HG02885 (cell line): ENCODE measurements around the gene UGDH.
"Not testable (repeated sequence)": the region's sequence is repeated elsewhere in the genome, so short reads cannot be mapped to it uniquely, and the experiment has no call there.

Experiments used
- ATAC-seq: cut with Tn5 transposase; IDR thresholded peaks from one replicate; pipeline ENCODE4 v1.9.1; 2021; ENCODE audit warnings: mild to moderate bottlenecking; ENCODE audit not compliant: unreplicated experiment, poor library complexity

Gene UGDH

DNA sequence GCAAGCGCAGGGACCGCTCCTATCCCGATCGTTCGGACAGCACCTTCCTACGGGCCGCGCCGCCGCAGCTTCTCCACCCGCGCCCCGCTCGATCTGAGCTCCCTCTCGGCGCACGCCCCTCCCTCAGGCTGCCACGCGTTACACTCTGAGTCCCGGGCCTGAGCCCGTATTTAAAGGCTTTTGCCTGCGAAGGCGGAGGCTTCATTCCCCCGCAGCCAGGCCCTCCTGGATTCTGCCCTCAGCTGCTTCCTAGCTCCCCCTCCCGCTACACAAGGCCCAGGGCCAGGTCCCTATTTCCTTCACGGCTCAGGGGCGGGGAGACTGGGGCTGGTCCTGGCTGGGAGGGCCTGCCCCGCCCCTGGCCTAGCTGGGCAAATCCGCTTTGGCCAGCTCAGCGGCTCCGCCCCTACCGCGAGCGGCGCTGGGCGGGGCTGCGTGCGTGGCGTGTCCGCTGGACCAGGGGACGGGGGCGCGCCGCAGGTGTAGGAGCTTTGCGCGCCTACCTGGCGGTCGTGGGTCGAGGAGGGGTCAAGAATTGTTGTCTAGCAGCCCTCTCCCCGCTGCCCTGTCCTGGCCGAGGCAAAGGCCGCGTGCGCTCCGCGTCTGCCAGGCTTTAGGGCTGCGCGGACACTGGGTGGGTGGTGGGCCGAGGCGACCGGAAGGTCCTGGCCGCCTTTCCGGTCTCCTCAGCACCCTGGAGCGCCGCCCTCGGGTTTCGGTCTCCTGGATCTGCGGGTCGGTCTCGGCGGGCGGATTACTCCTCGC lies at the start of gene UGDH:
Gene UGDH (minus strand): TSS at position 144 of the 765 bp plus-strand sequence. CDS start 5,927 bp downstream, outside the sequence.
- ATAC-seq, result peak; percentile 95

- ATAC-seq, result no peak
Measured at GRCh38 chr4:39574946-39575345, 47.7 kb upstream of the UGDH start.

- no peak for ATAC-seq
Measured at GRCh38 chr4:39571504-39571903, 44.3 kb upstream of the UGDH start.

DNA sequence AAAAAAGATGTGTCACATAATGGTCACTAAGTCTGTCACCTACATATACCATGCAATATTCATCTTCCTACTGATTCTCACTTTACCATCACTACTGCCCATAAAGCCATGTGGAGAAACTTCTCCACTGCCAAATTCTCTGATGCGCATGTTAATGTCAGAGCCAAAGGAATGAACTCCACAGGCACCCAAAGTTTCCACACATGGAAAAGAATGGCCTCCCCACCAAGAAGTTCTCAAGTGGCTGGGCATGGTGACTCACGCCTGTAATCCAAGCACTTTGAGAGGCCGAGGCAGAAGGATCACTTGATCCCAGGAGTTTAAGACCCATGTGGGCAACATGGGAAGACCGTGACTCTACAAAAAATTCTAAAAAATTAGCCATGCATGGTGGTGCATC lies 43.8 kb upstream of the UGDH start:
- ATAC-seq, result no peak

DNA sequence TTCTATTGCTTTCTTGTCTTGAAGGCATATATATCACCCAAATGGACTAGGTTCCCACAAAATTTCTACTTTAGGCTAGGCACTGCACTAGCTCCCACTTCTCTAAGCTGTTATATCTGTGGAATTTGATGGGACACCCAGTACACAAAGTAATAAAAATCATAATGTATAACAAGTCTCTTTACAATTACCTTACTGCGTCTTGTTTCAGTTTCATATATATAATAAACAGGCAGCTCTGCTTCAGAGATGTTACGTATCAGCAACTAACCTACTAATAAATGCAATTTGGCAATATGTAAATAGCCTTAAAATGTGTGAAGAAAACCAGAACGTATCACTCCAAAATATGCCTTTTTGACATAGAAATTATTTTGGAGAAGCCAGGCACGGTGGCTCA lies 42.0 kb upstream of the UGDH start:
- ATAC-seq, result no peak

DNA sequence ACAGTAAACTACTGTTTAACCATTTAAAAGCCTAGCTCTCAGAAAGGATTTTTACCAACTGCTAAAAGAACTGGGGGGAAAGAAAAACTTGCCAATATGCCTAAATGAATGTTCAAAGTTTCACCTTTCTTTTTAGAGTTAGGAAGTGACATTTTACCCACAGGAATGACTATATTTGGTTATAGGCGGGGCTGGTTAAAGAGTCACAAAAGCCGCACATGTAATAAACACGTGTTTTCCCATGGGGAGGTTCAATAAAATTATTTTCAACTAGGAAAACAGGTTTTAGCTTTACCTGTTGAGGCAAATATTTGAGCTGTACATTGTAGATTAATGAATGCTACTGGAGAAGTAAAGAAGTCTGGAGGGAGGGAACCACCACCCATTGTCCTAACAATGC lies 41.6 kb upstream of the UGDH start:
- no peak for ATAC-seq

- ATAC-seq, result no peak
Measured at GRCh38 chr4:39565878-39566600, 38.8 kb upstream of the UGDH start.

GRCh38 chr4:39563346-39563847 lies 36.2 kb upstream of the UGDH start:
- no peak for ATAC-seq

DNA sequence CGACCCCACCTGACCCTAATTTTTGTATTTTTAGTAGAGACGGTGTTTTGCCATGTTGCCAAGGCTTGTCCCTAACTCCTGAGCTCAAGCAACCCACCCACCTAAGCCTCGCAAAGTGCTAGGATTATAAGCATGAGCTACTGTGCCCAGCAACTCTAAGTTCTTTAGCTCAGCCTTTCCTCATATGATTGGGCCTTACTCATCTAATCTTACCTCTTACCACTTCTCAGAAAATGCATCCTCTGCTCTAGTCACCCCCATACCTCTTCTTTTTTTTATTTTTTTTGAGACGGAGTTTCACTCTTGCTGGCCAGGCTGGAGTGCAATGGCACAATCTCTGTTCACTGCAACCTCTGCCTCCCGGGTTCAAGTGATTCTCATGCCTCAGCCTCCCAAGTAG lies 35.6 kb upstream of the UGDH start:
- no peak for ATAC-seq

GRCh38 chr4:39559626-39560025 lies 32.4 kb upstream of the UGDH start:
- ATAC-seq, result no peak

- no peak for ATAC-seq
Measured at GRCh38 chr4:39555472-39555871, 28.2 kb upstream of the UGDH start.

DNA sequence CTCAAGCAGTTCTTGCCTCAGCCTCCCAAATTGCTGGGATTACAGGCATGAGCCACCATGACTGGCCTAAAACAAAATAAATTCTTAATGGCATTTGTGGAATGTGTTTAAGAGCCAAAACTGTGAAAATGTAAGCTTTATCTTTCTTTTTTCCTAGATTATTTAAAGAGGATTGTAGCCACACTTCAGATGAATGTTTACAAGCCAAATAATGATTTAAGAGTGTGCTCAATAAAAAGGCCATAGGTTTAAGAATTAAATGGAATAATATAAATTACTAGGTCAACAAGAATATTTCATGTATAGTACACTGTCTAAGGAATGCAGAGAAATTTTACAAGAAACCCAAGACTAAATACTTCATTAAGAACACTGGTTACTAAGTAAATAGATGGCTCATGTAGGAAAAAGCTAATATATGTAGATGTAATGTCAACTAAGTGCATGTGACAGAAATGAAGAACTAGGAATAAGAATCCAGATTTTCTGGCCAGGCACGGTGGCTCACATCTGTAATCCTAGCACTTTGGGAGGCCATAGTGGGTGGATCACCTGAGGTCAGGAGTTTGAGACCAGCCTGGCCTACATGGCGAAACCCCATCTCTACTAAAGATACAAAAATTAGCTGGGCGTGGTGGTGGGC lies 21.3 kb upstream of the UGDH start:
- ATAC-seq, result no peak

GRCh38 chr4:39544580-39545315 lies 17.5 kb upstream of the UGDH start:
- no peak for ATAC-seq

- ATAC-seq, result not testable (repeated sequence)
Measured at GRCh38 chr4:39544080-39544479, 16.8 kb upstream of the UGDH start.

DNA sequence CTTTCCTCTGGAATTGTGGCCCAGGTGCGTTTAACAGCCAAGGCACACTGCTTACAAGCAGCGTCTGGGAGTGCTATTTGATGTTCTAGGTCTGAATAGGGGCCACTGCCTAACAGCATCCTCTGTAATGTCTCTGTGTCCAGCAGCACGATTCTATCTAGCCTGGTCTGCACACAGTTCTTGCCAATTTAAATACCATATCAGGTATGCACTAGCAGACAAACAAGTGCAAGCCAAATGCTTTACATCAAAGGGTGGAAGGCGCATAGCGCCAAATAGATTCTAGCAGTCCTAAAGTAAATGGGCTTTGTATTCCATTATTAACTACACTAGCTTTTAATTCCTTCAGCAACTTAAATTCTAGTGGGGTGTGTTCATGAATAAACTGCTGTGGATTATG lies 15.8 kb upstream of the UGDH start:
- ATAC-seq, result no peak

GRCh38 chr4:39542611-39543012 lies 15.4 kb upstream of the UGDH start:
- ATAC-seq, result no peak

GRCh38 chr4:39541987-39542610 lies 14.9 kb upstream of the UGDH start:
- ATAC-seq, result no peak

DNA sequence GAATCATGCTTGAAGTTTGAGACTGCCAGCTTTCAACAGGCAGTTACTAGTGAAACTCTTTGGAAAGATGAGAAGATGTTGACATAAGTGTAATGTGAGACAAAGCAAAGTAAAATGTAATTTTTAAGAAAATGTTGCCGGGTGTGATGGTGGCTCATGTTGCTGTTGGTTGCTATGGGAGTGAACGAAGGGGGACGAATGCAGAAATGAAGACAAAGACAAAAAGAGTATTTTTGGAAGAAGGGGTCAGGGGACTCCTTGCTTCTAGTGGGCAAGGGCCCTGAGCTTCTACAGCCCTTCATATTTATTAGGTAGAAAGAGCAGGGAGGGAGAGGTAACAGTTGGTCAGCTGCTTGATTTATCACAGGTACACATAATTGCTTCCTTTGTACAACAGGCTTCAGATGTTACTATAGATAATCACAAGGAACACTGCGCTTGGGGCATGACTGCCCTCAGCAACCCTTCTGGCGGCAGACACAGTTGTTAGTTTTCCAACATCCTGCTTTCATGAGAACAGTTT lies 11.9 kb upstream of the UGDH start:
- no peak for ATAC-seq

DNA sequence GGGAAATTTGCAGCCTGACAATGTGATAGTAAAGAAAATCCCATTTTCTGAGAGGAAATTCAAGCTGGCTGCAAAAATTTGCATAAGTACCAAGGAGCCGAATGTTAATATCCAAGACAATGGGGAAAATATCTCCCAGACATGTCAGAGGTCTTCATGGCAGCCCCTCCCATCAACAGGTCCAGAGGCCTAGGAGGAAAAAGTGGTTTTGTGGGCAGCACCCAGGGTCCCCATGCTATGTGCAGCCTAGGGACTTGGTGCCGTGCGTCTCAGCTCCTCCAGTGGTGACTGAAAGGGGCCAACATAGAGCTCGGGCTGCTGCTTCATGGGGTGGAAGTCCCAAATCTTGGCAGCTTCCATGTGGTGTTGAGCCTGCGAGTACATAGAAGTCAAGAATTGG lies 6.3 kb upstream of the UGDH start:
- no peak for ATAC-seq

DNA sequence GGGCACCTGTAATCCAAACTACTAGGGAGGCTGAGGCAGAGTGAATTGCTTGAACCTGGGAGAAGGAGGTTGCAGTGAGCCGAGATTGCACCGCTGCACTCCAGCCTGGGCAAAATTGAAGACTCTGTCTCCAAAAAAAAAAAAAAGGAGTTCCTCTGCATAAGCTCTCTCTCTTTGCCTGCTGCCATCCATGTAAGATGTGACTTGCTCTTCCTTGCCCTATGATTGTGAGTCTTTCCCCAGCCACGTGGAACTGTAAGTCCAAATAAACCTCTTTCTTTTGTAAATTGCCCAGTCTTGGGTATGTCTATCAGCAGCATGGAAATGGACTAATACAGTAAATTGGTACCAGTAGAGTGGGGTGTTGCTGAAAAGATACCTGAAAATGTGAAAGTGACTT lies 5.0 kb upstream of the UGDH start:
- ATAC-seq, result not testable (repeated sequence)
